ES-I3 (cell line): ENCODE data around the gene INPP4A.
A peak's percentile ranks its signal among the peaks of the same experiment; 100 is the strongest.
"Not testable (repeated sequence)": the region's sequence is repeated elsewhere in the genome, so short reads cannot be mapped to it uniquely, and the experiment has no call there.

Experiments used
- H3K36me3 ChIP-seq: 2 replicates; pipeline ENCODE4 v1.6.1; 2013; ENCODE audit warnings: mild to moderate bottlenecking, low read length, control low read depth, moderate library complexity; ENCODE audit not compliant: insufficient read depth
- H3K4me1 ChIP-seq: 2 replicates; pipeline ENCODE4 v1.6.1; 2013; ENCODE audit warnings: mild to moderate bottlenecking, control low read depth, low read length; ENCODE audit not compliant: insufficient read depth
- H3K9ac ChIP-seq: 2 replicates; pipeline ENCODE4 v1.6.1; 2013; ENCODE audit warnings: low read depth, mild to moderate bottlenecking, low read length, moderate library complexity
- H3K9me3 ChIP-seq: 2 replicates; pipeline ENCODE4 v1.6.1; 2013; ENCODE audit warnings: mild to moderate bottlenecking, low read length, moderate library complexity; ENCODE audit not compliant: control insufficient read depth, insufficient read depth

INPP4A gene

DNA sequence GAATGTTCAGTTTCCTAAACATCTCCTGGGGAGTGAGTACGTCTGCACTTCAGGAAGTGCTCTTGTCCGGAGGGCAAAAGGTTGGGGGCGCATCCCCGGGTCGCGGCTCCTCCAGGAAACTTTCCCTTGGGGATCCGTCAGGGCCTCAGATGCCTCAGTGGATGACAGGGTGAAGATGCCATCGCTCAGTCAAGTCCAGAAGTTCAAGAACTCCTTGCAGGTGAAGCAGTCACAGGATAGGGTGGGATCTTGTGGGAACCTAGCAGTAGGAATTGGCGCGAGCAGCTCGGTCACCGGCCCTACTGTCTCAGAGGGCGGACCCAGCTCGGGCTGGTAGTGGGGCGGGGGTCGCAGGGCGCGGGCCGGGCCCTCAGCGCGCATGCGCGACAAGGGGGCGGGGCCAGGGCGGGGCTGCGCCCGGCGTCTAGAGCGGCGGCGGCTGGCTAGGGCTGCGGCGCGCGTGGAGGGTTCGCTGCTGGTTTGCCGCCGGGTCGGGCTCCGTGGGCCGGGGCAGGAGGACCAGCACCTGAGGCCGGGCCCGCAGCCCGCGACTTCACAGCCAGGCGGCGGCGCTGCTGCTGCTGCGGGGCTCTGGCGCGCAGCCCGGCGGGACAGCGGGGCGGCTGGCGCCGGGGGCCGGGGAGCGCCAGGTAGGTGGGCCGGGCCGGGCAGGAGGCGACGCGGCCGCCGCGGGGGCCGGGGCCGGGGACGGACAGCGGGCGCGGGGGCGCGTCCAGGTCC is at the start of gene INPP4A:
TSS of gene INPP4A (plus strand) at position 423 of the 741 bp plus-strand sequence. CDS start 75,191 bp downstream, outside the sequence.
- peak within 1 kb of the TSS; percentile 66; the same call in 1 of the 2 replicates for H3K9ac ChIP-seq
- no peaks in the 10 kb centered on the region for H3K36me3 ChIP-seq
- no peaks in the 10 kb centered on the region; the same call in 1 of the 2 replicates for H3K9me3 ChIP-seq
- peaks cover 15% of the 10 kb centered on the region for H3K4me1 ChIP-seq

DNA sequence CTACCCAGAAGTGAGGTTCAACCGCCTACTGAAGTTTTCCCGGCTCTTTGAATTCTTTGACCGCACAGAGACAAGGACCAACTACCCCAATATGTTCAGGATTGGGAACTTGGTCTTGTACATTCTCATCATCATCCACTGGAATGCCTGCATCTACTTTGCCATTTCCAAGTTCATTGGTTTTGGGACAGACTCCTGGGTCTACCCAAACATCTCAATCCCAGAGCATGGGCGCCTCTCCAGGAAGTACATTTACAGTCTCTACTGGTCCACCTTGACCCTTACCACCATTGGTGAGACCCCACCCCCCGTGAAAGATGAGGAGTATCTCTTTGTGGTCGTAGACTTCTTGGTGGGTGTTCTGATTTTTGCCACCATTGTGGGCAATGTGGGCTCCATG is 48.7 kb upstream of the INPP4A start:
- Histone ChIP-seq H3K9ac (no peak overlapping the region), H3K36me3 (no peaks in the 10 kb centered on the region), H3K9me3 (no peaks in the 10 kb centered on the region), H3K4me1 (peaks cover 5% of the 10 kb centered on the region; the same call in 1 of the 2 replicates)

DNA sequence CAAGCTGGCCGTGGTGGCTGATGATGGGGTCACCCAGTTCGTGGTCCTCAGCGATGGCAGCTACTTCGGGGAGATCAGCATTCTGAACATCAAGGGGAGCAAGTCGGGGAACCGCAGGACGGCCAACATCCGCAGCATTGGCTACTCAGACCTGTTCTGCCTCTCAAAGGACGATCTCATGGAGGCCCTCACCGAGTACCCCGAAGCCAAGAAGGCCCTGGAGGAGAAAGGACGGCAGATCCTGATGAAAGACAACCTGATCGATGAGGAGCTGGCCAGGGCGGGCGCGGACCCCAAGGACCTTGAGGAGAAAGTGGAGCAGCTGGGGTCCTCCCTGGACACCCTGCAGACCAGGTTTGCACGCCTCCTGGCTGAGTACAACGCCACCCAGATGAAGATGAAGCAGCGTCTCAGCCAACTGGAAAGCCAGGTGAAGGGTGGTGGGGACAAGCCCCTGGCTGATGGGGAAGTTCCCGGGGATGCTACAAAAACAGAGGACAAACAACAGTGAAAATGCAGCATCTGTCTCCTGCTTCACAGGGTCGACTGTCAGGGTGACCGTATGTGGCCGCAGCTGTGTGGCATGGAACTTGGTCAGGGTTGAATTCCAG is 47.8 kb upstream of the INPP4A start:
- H3K9ac ChIP-seq: no peak overlapping the region
- H3K9me3 ChIP-seq: no peaks in the 10 kb centered on the region
- peaks cover 5% of the 10 kb centered on the region; the same call in 1 of the 2 replicates for H3K4me1 ChIP-seq
- no peaks in the 10 kb centered on the region for H3K36me3 ChIP-seq

DNA sequence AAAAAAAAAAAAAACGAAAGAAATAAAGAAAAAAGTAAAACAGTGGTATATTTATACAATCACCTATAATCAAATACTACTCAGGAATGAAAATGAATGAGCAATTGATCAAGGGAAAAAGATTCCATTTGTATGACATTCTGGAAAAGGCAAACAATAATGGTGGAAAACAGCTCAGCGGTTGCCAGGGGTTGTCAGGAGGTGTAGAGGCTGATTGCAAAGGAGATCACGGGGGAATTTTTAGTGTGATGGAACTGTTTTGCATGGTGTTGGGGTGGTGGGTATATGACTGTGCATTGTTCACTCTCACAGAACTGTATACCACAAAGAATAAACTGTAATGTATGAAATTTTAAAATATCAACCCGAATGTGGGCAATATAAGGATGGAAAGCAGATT is 45.5 kb upstream of the INPP4A start:
- no peak overlapping the region for H3K9ac ChIP-seq
- H3K9me3 ChIP-seq: no peaks in the 10 kb centered on the region
- H3K4me1 ChIP-seq: peaks cover 4% of the 10 kb centered on the region; the same call in 1 of the 2 replicates
- H3K36me3 ChIP-seq: no peaks in the 10 kb centered on the region

DNA sequence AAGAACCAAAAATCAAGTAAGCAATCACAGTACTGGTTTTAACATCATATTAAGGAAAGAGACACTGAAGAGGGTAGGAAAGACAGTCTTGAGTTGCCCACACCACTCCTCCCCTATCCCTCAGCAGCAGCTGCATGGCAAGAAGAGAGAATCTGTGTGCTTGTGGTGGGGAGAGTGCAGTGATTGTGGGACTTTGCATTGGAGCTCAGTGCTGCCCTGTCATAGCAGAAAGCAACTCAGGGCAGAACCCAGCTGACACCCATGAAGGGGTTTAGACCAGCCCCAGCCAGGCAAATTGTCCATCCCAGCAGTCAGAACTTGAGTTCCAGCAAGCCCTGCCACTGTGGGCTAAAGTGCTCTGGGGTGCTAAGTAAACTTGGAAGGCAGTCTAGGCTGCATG is 40.8 kb upstream of the INPP4A start:
- Histone ChIP-seq H3K9ac (no peak overlapping the region), H3K4me1 (peaks cover 8% of the 10 kb centered on the region), H3K36me3 (no peaks in the 10 kb centered on the region), H3K9me3 (no peaks in the 10 kb centered on the region)

DNA sequence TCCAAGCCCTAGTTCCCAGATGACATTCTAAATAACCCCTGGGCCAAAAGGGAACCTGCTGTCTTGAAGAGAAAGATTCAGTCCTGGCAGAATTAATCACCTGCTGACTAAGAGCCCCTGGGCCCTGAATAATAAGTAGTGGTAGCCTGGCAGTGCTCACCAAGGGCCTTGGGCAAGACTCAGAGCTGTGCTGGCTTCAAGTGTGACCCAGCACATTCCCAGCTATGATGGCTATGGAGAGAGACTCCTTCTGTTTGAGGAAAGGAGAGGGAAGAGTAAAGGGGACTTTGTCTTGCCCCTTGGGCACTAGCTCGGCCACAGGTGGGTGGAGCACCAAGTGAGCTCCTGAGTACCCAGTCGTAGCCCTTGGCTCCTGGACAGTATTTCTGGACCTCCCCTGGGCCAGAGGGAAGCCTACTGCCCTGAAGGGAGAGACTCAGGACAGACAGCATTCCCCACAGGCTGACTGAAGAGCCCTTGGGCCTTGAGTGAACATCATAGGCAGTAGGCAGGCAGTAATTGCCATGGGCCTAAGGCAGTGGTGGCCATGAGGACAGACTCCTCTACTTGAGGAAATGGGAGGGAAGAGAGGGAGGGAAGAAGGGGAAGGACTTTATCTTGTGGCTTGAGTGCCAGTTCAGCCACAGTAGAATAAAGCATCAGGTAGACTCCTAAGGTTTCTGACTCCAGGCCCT is 40.0 kb upstream of the INPP4A start:
- H3K9me3 ChIP-seq: no peaks in the 10 kb centered on the region
- peaks cover 9% of the 10 kb centered on the region for H3K4me1 ChIP-seq
- no peaks in the 10 kb centered on the region for H3K36me3 ChIP-seq
- no peak overlapping the region for H3K9ac ChIP-seq

DNA sequence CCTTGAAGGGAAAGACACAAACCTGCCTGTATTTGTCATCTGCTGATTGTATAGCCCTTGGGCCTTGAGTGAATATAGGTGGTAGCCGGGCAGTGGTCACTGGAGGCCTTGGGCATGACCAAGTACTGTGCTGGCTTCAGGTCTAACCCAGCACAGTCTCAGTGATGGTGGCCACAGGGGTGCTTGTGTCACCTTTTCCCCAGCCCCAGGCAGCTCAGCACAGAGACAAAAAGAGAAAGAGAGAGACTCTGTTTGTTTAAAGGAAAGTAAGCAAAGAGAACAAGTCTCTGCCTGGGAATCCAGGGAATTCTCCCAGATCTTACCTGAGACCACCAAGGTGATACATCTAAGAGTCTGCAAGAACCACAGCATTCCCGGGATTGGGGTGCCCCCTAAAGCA is 39.4 kb upstream of the INPP4A start:
- no peak overlapping the region for H3K9ac ChIP-seq
- H3K36me3 ChIP-seq: no peaks in the 10 kb centered on the region
- peaks cover 9% of the 10 kb centered on the region for H3K4me1 ChIP-seq
- no peaks in the 10 kb centered on the region for H3K9me3 ChIP-seq

DNA sequence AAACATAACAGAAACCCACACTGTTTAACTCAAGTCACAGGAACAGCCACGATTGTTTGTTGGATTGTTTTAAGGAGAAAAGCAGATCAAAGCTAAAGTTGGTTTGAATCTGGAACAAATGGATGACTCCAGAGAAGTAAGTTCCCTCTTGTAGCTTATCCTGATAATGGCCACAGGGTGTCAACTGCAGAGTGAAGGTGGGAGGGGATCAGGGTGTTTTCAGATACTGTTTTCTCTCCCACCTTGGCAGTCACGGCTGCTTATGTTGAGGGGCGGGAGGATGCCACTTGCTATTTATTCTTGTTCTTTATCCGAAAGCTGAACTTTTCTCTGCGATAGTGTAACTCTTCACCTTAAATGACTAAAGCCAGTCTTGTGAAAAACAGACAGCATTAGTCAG is 36.5 kb upstream of the INPP4A start:
- no peaks in the 10 kb centered on the region for H3K36me3 ChIP-seq
- no peaks in the 10 kb centered on the region for H3K9me3 ChIP-seq
- H3K4me1 ChIP-seq: peaks cover 9% of the 10 kb centered on the region
- no peak overlapping the region for H3K9ac ChIP-seq

DNA sequence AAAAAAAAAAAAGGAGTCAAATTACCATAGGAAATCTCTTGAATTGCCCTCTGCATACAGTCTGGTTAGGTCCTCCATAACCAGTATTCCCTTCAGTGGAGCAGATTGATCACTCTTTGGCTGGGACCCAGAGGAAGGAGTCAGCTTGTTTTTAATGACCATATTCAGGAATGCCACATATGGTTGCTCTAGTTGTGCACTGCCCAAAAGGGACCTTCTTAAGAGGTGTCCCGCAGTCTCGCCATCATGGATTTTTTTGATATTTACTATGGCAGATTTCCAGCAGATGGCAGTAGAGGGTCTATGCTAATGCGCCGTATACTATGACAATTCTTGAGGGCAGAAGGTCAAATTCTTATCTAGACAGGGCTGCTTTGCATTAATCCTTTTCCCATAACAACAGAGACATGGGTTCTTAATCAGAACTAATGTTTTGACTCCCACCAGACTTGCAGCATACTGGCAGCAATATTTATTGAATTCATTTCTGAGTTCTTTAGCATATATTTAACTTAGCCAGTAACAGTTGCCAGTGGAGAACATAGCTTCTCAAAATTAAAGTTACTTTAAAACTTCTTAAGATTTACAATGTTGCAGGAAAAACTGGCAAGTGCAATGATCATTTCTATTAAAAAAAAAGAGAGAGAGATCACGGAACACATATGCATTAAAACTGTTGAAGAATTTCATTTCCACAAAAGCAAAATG is 31.8 kb upstream of the INPP4A start:
- Histone ChIP-seq H3K9ac (no peak overlapping the region), H3K36me3 (no peaks in the 10 kb centered on the region), H3K9me3 (peaks cover 3% of the 10 kb centered on the region; the same call in 1 of the 2 replicates), H3K4me1 (peaks cover 9% of the 10 kb centered on the region)

DNA sequence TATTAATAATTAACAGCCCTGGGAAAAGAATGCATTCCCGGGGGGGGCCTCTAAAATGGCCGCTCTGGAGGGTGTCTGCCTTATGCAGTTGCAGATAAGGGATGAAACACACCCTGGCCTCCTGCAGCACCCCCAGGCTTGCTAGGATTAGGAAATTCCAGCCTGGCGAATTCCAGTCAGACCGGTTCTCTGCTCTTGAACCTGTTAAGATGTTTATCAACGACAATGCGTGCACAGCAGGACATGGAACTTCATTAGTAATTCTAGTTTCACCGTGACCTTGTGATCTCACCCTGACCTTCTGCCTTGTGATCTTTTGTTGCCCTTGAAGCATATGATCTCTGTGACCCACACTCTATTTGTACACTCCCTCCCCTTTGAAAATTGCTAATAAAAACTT is 30.4 kb upstream of the INPP4A start:
- not testable (repeated sequence) for H3K9me3 ChIP-seq, H3K36me3 ChIP-seq, H3K4me1 ChIP-seq, H3K9ac ChIP-seq

DNA sequence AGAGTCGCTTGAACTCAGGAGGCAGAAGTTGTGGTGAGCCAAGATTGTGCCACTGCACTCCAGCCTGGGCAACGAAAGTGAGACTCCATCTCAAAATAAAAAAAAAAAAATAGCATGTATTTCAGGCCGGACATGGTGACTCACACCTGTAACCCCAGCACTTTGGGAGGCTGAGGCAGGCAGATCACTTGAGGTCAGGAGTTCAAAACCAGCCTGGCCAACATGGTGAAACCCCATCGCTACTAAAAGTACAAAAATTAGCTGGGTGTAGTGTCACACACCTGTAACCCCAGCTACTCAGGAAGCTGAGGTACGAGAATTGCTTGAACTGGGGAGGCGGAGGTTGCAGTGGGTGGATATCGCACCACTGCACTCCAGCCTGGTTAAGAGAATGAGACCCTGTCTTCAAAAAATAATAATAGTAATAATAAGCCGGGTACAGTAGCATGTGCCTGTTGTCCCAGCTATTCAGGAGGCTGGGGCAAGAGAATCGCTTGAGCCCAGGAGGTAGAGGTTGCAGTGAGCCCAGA is 28.9 kb upstream of the INPP4A start:
- not testable (repeated sequence) for H3K36me3 ChIP-seq, H3K9ac ChIP-seq, H3K4me1 ChIP-seq, H3K9me3 ChIP-seq

DNA sequence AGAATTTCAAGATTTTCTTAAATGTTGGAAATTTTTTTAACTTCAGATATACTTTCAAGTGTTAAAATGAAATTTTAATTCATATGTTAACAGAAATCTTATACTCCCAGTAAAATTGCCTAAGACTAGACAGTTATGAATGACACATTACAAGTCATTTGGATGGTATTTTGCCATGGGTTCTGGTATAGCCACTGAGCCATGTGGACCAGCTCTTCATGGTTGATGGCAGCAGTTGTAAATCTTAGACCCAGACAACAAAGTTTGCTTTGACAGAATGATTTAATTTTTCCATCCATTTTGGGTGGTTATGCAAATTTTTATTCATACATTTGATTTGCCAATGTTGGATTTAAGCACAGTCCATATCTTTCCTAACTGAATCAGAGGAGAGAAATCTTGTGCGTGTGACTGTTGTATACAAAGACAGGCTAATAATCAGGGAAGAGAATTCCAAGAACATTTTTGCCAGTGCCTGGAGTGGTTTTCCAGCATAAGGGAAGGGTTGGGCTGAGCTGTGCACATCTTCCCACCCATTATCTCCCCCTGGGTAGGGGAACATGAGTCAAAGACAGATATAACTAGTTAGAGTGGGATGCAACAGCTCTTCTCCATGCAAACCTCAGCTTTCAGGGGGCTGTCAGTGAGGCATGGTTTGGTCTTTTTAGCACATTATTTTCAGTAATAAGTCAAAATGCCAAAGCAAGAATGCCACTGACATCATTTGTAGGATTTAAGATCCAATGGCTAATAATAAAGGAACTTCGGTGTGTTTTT is 28.1 kb upstream of the INPP4A start:
- Histone ChIP-seq H3K9ac (no peak overlapping the region), H3K36me3 (no peaks in the 10 kb centered on the region), H3K9me3 (peaks cover 3% of the 10 kb centered on the region; the same call in 1 of the 2 replicates), H3K4me1 (no peaks in the 10 kb centered on the region)

DNA sequence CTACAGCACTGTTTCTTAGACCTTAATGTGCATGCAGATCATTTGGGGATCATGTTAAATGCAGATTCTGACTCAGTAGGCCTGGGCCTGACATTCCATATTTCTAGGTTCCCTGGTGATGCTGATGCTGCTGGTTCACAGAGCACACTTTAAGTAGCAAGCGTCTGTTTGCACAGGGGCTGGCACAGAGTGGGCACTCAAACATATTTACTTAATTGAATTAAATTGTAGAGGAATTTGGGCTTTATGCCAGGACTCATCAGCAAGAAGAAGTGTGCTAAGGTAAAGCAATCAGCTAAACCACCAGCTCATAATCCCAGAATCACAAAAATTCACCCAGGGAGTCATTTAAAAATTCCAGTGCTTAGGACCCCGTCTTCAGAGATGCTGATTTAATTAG is 25.1 kb upstream of the INPP4A start:
- Histone ChIP-seq H3K9ac (no peak overlapping the region), H3K4me1 (no peaks in the 10 kb centered on the region), H3K36me3 (no peaks in the 10 kb centered on the region), H3K9me3 (peaks cover 3% of the 10 kb centered on the region; the same call in 1 of the 2 replicates)
